GM10266 (cell line): ENCODE results near the gene LTBP2.

Experiments
- DNase-seq: peaks from one replicate; pipeline ENCODE4 v3.0.0; 2012; ENCODE audit errors: extremely low spot score
- CTCF ChIP-seq: IDR thresholded peaks from 2 replicates; pipeline ENCODE4 v1.5.1; 2012; ENCODE audit warnings: mild to moderate bottlenecking, low read depth; ENCODE audit not compliant: control insufficient read depth, insufficient read depth; ENCODE audit errors: missing control alignments

The LTBP2 gene

GRCh38 chr14:74583689-74584434 is 28.2 kb downstream of the LTBP2 start:
- no peak for TF ChIP-seq CTCF
- DNase-seq, result no peak

- TF ChIP-seq CTCF, result no peak
- no peak for DNase-seq
Observed at GRCh38 chr14:74582910-74583581, 29.0 kb downstream of the LTBP2 start.

- DNase-seq, result no peak
- TF ChIP-seq CTCF, result no peak
Observed at GRCh38 chr14:74580275-74580672, 31.8 kb downstream of the LTBP2 start.

- no peak for DNase-seq
- TF ChIP-seq CTCF, result no peak
Observed at GRCh38 chr14:74579447-74580274, 32.4 kb downstream of the LTBP2 start.

GRCh38 chr14:74578479-74578878 is 33.6 kb downstream of the LTBP2 start:
- TF ChIP-seq CTCF, result no peak
- DNase-seq, result no peak

- no peak for DNase-seq
- no peak for TF ChIP-seq CTCF
Observed at GRCh38 chr14:74577948-74578275, 34.1 kb downstream of the LTBP2 start.
